Hematopoietic multipotent progenitor cell treated with erythropoietin and hydrocortisone succinate and interleukin-3 and kit ligand, for 8 days (in vitro differentiated cells): ENCODE measurements around the gene ASTL.

Experiments used
- DNase-seq: peaks from one replicate; pipeline ENCODE4 v3.0.0-alpha.2; 2015

The ASTL gene

DNA sequence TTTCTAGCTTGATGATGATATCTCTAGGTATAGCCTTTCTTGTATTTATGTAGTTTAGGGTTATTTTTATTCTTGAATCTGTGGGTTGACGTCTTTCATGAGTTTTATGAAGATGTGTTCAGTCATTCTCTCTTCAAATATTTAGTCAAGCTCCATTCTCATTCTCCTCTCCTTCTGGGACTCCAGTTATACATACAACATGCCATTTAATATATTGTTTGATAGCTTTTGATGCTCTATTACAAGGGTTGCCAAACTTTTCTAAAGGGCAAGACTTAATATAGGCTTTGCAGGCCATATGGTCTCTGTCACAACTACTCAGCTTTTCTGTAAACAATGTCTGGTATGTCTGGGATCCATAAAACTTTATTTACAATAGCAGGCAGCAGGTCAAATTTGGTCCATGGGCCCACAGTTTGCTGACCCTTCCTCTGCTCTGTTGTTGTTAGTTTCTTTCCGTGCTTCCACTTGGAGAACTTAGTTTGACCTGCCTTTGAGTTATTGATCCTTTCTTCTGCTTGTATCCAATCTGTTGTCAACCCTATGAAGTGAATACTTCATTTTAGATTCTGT is 63.0 kb downstream of the ASTL start:
- no peak for DNase-seq

DNA sequence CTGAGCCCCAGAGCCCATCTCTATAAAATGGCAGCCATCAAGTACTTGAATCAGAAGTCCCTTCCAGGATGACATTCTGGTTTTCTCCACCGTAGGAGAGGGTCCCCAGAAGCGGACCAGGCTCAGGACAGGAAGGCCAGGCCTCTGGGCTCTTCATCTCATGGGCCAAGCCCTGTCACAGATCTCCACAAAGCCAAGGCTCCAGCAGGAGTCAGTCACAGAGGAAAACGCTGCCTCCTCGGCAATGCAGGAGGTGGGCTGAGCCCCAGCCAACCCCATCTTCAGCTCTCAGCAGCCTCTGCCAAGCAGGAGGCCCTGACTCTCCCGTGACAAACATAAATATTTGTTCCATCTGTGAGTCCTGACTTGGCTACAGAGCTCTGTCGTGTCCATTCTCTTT is 64.1 kb downstream of the ASTL start:
- no peak for DNase-seq

- no peak for DNase-seq
These were observed 65.0 kb downstream of the ASTL start for GRCh38 chr2:96073170-96073775.
